Osteocyte (in vitro differentiated cells): ENCODE measurements around the gene SEC14L1. TPM values are rescaled to one million over a fixed set of nuclear protein-coding genes. Genes with fewer than 3 reads are reported as not detected.

Experiments
- DNase-seq: peaks from one replicate; pipeline ENCODE4 v3.0.0; 2021; ENCODE audit warnings: mixed read lengths; ENCODE audit not compliant: unreplicated experiment; ENCODE audit errors: extremely low spot score
- H3K27ac Mint-ChIP-seq: one replicate; pipeline ENCODE4 v1.8.0; 2021; ENCODE audit warnings: mild to moderate bottlenecking, mixed read lengths; ENCODE audit not compliant: unreplicated experiment
- H3K27me3 Mint-ChIP-seq: one replicate; pipeline ENCODE4 v1.8.0; 2021; ENCODE audit warnings: mixed read lengths; ENCODE audit not compliant: unreplicated experiment
- H3K36me3 Mint-ChIP-seq: one replicate; pipeline ENCODE4 v1.8.0; 2021; ENCODE audit warnings: mixed read lengths; ENCODE audit not compliant: unreplicated experiment
- H3K4me1 Mint-ChIP-seq: one replicate; pipeline ENCODE4 v1.8.0; 2021; ENCODE audit warnings: mixed read lengths; ENCODE audit not compliant: unreplicated experiment
- H3K4me3 Mint-ChIP-seq: one replicate; pipeline ENCODE4 v1.8.0; 2021; ENCODE audit warnings: mild to moderate bottlenecking, moderate library complexity, mixed read lengths; ENCODE audit not compliant: unreplicated experiment
- H3K9me3 Mint-ChIP-seq: one replicate; pipeline ENCODE4 v1.8.0; 2021; ENCODE audit warnings: mixed read lengths; ENCODE audit not compliant: unreplicated experiment
- total RNA-seq: library from RNA; stranded (reverse); gene quantifications from 2 replicates; pipeline ENCODE4 v1.2.1, GENCODE V29; 2021
- TF ChIP-seq, protein P1 (sequence below): fragments of 200-600 bp; sonication (generic); IDR thresholded peaks from 2 replicates; pipeline ENCODE4 v1.5.0; 2021; ENCODE audit warnings: antibody characterized with exemption, mild to moderate bottlenecking, moderate library complexity

The SEC14L1 gene
- total RNA-seq, 1 donor from 2014 or later, result 82.9 TPM

DNA sequence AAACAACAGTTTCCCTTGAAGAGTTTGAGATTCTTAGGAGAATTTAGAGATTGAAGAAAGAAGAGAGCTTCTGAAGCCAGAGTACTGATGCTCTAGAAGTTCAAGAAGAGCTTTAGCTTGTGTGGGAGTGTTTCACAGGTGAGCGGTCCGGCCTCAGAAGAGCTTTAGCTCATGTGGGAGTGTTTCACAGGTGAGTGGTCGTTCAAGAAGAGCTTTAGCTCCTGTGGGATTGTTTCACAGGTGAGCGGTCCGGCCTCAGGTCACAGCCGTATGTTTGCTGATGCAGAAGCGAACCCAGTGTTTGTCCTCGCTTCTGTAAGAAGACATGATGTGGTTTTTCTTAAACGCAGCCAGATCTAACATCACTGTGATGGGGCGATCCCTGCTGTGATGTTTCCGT lies 76.4 kb downstream of the SEC14L1 start:
- Mint-ChIP-seq H3K4me3 (no peak overlapping the region), H3K4me1 (no peaks in the 10 kb centered on the region), H3K36me3 (peaks cover 39% of the 10 kb centered on the region), H3K27ac (no peak overlapping the region), H3K9me3 (no peaks in the 10 kb centered on the region), H3K27me3 (no peaks in the 10 kb centered on the region)
- no peak for DNase-seq
- TF ChIP-seq, protein P1, sequence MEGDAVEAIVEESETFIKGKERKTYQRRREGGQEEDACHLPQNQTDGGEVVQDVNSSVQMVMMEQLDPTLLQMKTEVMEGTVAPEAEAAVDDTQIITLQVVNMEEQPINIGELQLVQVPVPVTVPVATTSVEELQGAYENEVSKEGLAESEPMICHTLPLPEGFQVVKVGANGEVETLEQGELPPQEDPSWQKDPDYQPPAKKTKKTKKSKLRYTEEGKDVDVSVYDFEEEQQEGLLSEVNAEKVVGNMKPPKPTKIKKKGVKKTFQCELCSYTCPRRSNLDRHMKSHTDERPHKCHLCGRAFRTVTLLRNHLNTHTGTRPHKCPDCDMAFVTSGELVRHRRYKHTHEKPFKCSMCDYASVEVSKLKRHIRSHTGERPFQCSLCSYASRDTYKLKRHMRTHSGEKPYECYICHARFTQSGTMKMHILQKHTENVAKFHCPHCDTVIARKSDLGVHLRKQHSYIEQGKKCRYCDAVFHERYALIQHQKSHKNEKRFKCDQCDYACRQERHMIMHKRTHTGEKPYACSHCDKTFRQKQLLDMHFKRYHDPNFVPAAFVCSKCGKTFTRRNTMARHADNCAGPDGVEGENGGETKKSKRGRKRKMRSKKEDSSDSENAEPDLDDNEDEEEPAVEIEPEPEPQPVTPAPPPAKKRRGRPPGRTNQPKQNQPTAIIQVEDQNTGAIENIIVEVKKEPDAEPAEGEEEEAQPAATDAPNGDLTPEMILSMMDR, result no peak

DNA sequence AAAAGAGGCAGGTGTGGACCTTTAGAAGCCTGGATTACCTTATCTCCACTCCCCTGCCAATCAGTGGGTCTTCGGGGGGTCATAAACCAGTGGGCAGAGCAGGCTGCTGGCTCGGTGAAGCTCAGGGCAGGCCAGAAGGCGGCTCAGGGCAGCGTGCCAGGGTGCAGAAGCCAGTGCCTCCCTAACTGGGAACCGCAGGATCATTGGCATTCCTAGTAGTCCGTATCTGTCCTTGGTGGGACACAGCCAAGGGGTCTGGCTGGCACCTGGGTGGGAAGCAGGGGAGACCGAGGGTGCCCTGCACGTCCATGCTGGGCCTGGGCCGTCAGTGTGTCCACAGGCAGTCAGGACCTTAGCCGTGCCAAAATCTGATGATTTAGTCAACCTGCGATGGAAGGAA lies 76.8 kb downstream of the SEC14L1 start:
- no peaks in the 10 kb centered on the region for H3K27me3 Mint-ChIP-seq
- H3K36me3 Mint-ChIP-seq, result peaks cover 36% of the 10 kb centered on the region
- no peaks in the 10 kb centered on the region for H3K9me3 Mint-ChIP-seq
- no peak overlapping the region for H3K4me3 Mint-ChIP-seq
- no peaks in the 10 kb centered on the region for H3K4me1 Mint-ChIP-seq
- DNase-seq, result no peak
- TF ChIP-seq, protein P1, result no peak
- no peak overlapping the region for H3K27ac Mint-ChIP-seq

DNA sequence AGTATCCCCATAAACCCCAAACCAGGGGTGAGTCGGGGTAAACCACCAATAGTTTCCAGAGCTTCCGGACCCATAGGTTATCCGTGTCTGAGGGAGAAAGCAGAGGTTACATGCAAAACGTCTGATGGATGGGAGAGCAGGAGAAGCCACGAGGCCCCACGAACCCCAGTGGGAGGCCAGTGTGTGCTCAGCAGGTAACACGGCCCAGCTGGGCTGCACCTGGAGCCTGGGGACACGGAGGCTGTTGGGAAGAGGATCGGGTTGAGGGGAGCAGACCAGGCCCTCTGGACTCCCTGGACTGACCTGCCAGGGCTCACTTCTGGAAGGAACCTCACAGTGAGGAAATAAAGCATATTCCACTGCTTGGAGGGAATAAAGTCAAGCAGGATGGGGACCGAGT lies 78.1 kb downstream of the SEC14L1 start:
- TF ChIP-seq, protein P1, result no peak
- no peaks in the 10 kb centered on the region for H3K27me3 Mint-ChIP-seq
- H3K9me3 Mint-ChIP-seq, result no peaks in the 10 kb centered on the region
- H3K4me3 Mint-ChIP-seq, result no peak overlapping the region
- no peak for DNase-seq
- H3K27ac Mint-ChIP-seq, result no peak overlapping the region
- H3K36me3 Mint-ChIP-seq, result peaks cover 30% of the 10 kb centered on the region
- H3K4me1 Mint-ChIP-seq, result no peaks in the 10 kb centered on the region

DNA sequence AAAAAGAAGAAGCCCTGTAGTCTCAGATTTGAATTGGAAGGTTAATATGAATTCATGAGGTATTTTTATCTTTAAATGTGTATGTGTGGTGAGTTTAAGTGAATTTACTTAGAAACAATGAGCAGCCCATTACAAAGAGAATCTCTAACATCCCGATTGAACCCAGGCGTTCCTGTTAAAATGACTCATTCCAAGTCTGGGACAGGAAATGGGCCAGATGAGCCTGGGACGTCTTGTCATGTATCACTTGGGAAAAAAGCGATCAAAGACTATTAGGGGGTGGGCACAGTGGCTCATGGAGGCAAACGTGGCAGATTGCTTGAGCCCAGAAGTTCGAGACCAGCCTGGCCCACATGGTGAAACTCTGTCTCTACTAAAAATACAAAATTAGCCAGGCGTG lies 81.6 kb downstream of the SEC14L1 start:
- Mint-ChIP-seq H3K27me3 (no peaks in the 10 kb centered on the region), H3K4me1 (no peaks in the 10 kb centered on the region), H3K36me3 (peaks cover 13% of the 10 kb centered on the region), H3K9me3 (no peaks in the 10 kb centered on the region), H3K4me3 (no peak overlapping the region), H3K27ac (no peak overlapping the region)
- no peak for DNase-seq
- TF ChIP-seq, protein P1, result no peak

DNA sequence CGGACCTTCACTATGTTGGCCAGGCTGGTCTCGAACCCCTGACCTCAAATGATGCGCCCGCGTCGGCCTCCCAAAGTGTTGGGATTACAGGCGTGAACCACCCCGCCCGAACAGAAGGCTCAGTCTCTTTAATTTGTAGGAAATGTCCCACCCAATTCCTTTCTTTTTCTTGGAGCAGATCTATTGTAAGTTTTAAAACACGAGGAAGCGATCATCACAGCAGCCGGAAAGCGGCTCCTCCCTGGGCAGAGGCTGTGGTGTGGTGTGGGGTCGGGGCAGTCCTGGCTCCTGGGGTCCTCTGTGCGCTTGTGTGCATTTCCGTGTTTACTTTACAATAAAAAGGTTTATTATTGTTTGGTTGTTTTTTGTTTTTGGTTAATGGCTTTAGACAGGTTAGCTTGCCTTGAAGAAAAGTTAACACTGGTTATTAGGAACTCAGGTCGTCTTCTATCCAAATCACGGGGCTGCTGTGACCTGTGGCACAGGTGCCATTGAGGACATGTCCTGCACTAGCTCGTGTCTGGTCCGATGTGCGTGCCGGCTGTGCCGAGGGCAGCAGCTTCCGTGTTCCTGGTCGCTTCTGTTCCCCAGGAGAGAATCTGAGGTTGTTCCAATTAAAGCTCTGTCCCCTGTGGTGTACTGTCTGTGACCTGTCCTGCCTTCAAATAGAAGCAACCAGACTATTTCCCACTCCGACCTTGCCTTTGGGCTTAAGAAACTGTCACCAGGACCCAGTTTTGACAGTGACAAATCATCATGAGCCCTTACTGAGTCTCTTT lies 83.1 kb downstream of the SEC14L1 start:
- Mint-ChIP-seq H3K4me3 (no peak overlapping the region), H3K27me3 (no peaks in the 10 kb centered on the region), H3K4me1 (no peaks in the 10 kb centered on the region), H3K9me3 (no peaks in the 10 kb centered on the region), H3K27ac (no peak overlapping the region), H3K36me3 (peaks cover 8% of the 10 kb centered on the region)
- TF ChIP-seq, protein P1, result no peak
- no peak for DNase-seq
